ENCODE measurements around the gene OLFML1.

DNA sequence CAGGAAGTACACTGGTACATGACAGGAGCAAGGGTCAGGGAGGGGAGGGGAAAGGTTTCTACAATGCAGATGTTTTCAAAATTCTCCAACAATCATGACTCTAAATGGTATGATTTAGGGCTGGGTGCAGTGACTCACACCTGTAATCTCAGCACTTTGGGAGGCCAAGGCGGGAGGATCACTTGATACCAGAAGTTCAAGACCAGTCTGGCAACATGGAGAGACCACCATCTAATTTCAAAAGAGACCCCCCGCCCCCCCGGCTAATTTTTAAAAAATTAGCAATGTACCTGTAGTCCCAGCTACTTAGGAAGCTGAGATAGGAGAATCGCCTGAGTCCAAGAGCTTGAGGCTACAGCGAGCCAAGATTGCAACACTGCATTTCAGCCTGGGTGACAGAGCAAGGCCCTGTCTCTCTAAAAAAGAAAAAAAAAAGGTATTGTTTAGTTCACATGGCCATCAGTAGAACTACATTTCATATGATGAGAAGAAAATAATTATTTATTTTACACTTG is 15.9 kb upstream of the OLFML1 start:
- TF ChIP-seq POLR2AphosphoS5 (IDR thresholded peaks at IDR 0.05; ENCODE audit: low read depth, low read length) (no peak), POLR2A (IDR thresholded peaks at IDR 0.05; ENCODE audit: low read depth, low read length) (no peak), TAF1 (IDR thresholded peaks at IDR 0.05; ENCODE audit: low read depth, low read length) (no peak), SPI1 (IDR thresholded peaks at IDR 0.05; ENCODE audit: low read depth, low read length) (no peak), POU2F2 (IDR thresholded peaks at IDR 0.05; ENCODE audit: low read depth, low read length) (no peak), PAX5 (IDR thresholded peaks at IDR 0.05; ENCODE audit: insufficient read depth, low read length, severe bottlenecking) (no peak)
